Activated CD8-positive, alpha-beta memory T cell treated with anti-CD3 and anti-CD28 coated beads, Interleukin-2, amount 10 ng/mL, durations not matched to agents 7 days and 5 days (primary cell): ENCODE measurements around the gene ZNF653. TPM values are rescaled to one million over a fixed set of nuclear protein-coding genes. Genes with fewer than 3 reads are reported as not detected.
"Not testable (repeated sequence)": the region's sequence is repeated elsewhere in the genome, so short reads cannot be mapped to it uniquely, and the experiment has no call there.

Experiments
- ATAC-seq: fragments of 150-1000 bp; cut with Tn5 transposase; one replicate; pipeline ENCODE4 v1.10.0; 2021; ENCODE audit warnings: moderate library complexity
- CTCF ChIA-PET: fragments of 350-600 bp; sonication (Branson Sonifier 250); formaldehyde crosslinking; loops from one replicate; lab custom pipeline; 2021; ENCODE audit warnings: antibody characterized with exemption; lab: Charles Lee
- DNase-seq: peaks from one replicate; pipeline ENCODE4 v3.0.0-alpha.2; 2020
- H3K27ac Mint-ChIP-seq: one replicate; pipeline ENCODE4 v1.8.0; 2021; ENCODE audit warnings: mild to moderate bottlenecking, mixed read lengths
- H3K27me3 Mint-ChIP-seq: one replicate; pipeline ENCODE4 v1.8.0; 2021; ENCODE audit warnings: mixed read lengths
- H3K36me3 Mint-ChIP-seq: one replicate; pipeline ENCODE4 v1.8.0; 2021; ENCODE audit warnings: mild to moderate bottlenecking, mixed read lengths
- H3K4me1 Mint-ChIP-seq: one replicate; pipeline ENCODE4 v1.8.0; 2021; ENCODE audit warnings: mixed read lengths
- H3K4me3 Mint-ChIP-seq: one replicate; pipeline ENCODE4 v1.8.0; 2021; ENCODE audit warnings: mild to moderate bottlenecking, moderate library complexity, mixed read lengths
- H3K9me3 Mint-ChIP-seq: one replicate; pipeline ENCODE4 v1.8.0; 2022; ENCODE audit warnings: low read depth, mixed read lengths
- microRNA-seq: library from miRNA; unstranded; fragments of <30 nt; microRNA quantifications from one replicate; pipeline ENCODE4 v1.2.0, GENCODE V29; 2022
- total RNA-seq, 2 experiments: library from RNA; stranded (reverse); gene quantifications; one replicate each; pipeline ENCODE4 v1.2.3, GENCODE V29; 2021

Gene ZNF653
- total RNA-seq, 2 experiments from 2014 or later, result 16.1 to 16.7 TPM

- Mint-ChIP-seq H3K4me1 (peaks cover 4% of the 10 kb centered on the region), H3K9me3 (no peaks in the 10 kb centered on the region), H3K27me3 (no peaks in the 10 kb centered on the region), H3K27ac (no peak overlapping the region), H3K4me3 (no peak overlapping the region), H3K36me3 (peaks cover 24% of the 10 kb centered on the region)
- DNase-seq, result no peak
- CTCF ChIA-PET, result interaction anchor here (0.7 to 1.6 kb wide), 4 partner anchors 8 to 151 kb away, joined by 3 to 5 read pairs (median 3); partner anchors contain the start of gene PRKCSH
- ATAC-seq, result no peak
Measured at GRCh38 chr19:11445141-11445540, 60.5 kb downstream of the ZNF653 start.

GRCh38 chr19:11444059-11444458, 61.6 kb downstream of the ZNF653 start:
- CTCF ChIA-PET, result interaction anchor here (0.9 to 3.2 kb wide), 6 partner anchors 8 to 115 kb away, joined by 3 to 11 read pairs (median 6); partner anchors contain the start of genes ELOF1, ODAD3 and PRKCSH
- Mint-ChIP-seq H3K36me3 (peaks cover 22% of the 10 kb centered on the region), H3K27ac (no peak overlapping the region), H3K4me3 (no peak overlapping the region), H3K9me3 (no peaks in the 10 kb centered on the region), H3K27me3 (no peaks in the 10 kb centered on the region), H3K4me1 (peaks cover 4% of the 10 kb centered on the region)
- ATAC-seq, result no peak
- no peak for DNase-seq

GRCh38 chr19:11437955-11438354, 67.7 kb downstream of the ZNF653 start:
- Mint-ChIP-seq H3K36me3 (peaks cover 44% of the 10 kb centered on the region), H3K4me1 (peaks cover 30% of the 10 kb centered on the region), H3K4me3 (peak overlapping the region; percentile 33), H3K27ac (no peak overlapping the region), H3K9me3 (no peaks in the 10 kb centered on the region), H3K27me3 (no peaks in the 10 kb centered on the region)
- CTCF ChIA-PET, result interaction anchor here (0.7 to 1.7 kb wide), 4 partner anchors 8 to 194 kb away, joined by 3 to 5 read pairs (median 4); no protein-coding TSS in a partner anchor
- ATAC-seq (no peak), DNase-seq (no peak)

GRCh38 chr19:11435833-11436313, 69.8 kb downstream of the ZNF653 start:
- peak overlapping the region; percentile 100 for H3K4me3 Mint-ChIP-seq
- peak overlapping the region; percentile 96 for H3K27ac Mint-ChIP-seq
- H3K9me3 Mint-ChIP-seq, result no peaks in the 10 kb centered on the region
- ATAC-seq (no peak), DNase-seq (peak; percentile 57)
- CTCF ChIA-PET, result interaction anchor here (0.6 to 4.7 kb wide), 13 partner anchors 8 to 154 kb away, joined by 3 to 29 read pairs (median 3); partner anchors contain the start of genes CCDC159, SWSAP1 and TMEM205
- H3K27me3 Mint-ChIP-seq, result peaks cover under 1% of the 10 kb centered on the region
- peaks cover 27% of the 10 kb centered on the region for H3K4me1 Mint-ChIP-seq
- H3K36me3 Mint-ChIP-seq, result peaks cover 32% of the 10 kb centered on the region

GRCh38 chr19:11435057-11435832, 70.4 kb downstream of the ZNF653 start, which contains the start of the genes ODAD3 and PRKCSH:
TSS of gene ODAD3 (minus strand) at chr19:11435121. CDS start at chr19:11435016, 105 bp downstream.
TSS of gene PRKCSH (plus strand) at chr19:11435635. CDS start at chr19:11436118, 483 bp downstream.
- Mint-ChIP-seq H3K27ac (peak within 1 kb of the TSS; percentile 96), H3K36me3 (peaks cover 26% of the 10 kb centered on the region), H3K9me3 (no peaks in the 10 kb centered on the region), H3K4me3 (peak within 1 kb of the TSS; percentile 100), H3K4me1 (peaks cover 25% of the 10 kb centered on the region), H3K27me3 (peaks cover 4% of the 10 kb centered on the region)
- DNase-seq (peak; percentile 99), ATAC-seq (peak; percentile 95)
- CTCF ChIA-PET, result interaction anchor here (0.6 to 4.7 kb wide), 15 partner anchors 8 to 162 kb away, joined by 3 to 29 read pairs (median 3); partner anchors contain the start of genes CCDC159, SWSAP1, TMEM205 and ZNF627

- Mint-ChIP-seq H3K27ac (peak overlapping the region; percentile 96), H3K36me3 (peaks cover 26% of the 10 kb centered on the region), H3K4me1 (peaks cover 25% of the 10 kb centered on the region), H3K9me3 (no peaks in the 10 kb centered on the region), H3K4me3 (peak overlapping the region; percentile 100), H3K27me3 (peaks cover 4% of the 10 kb centered on the region)
- DNase-seq (no peak), ATAC-seq (peak; percentile 20)
- CTCF ChIA-PET, result interaction anchor here (0.7 to 4.7 kb wide), 11 partner anchors 8 to 163 kb away, joined by 3 to 29 read pairs (median 5); partner anchors contain the start of genes CCDC159, SWSAP1, TMEM205 and ZNF627
Measured at GRCh38 chr19:11434703-11435056, 71.0 kb downstream of the ZNF653 start.

GRCh38 chr19:11433526-11433925, 72.1 kb downstream of the ZNF653 start:
- not testable (repeated sequence) for H3K27ac Mint-ChIP-seq, H3K4me3 Mint-ChIP-seq, H3K9me3 Mint-ChIP-seq, H3K27me3 Mint-ChIP-seq, ATAC-seq, DNase-seq
- H3K4me1 Mint-ChIP-seq, result peaks cover 25% of the 10 kb centered on the region
- CTCF ChIA-PET, result interaction anchor here (0.8 to 4.7 kb wide), 2 partner anchors 53 to 273 kb away, joined by 3 to 29 read pairs; no protein-coding TSS in a partner anchor
- H3K36me3 Mint-ChIP-seq, result peaks cover 21% of the 10 kb centered on the region

Small RNA genes lying within 50 kb of the gene (microRNA-seq; reads per million reads assigned to microRNA genes)
- not detected for gene MIR7974

Other genes with a start within 250 kb of the ZNF653 start
- gene DOCK6, start 243.3 kb downstream of the ZNF653 start, total RNA-seq, result under 1 TPM; 0.58 to 0.70 TPM
- not detected for gene TSPAN16, start 209.7 kb downstream of the ZNF653 start, total RNA-seq
- gene RAB3D, start 166.2 kb downstream of the ZNF653 start, total RNA-seq, result 1 to 10 TPM; 3.6 to 5.1 TPM
- gene TMEM205, start 159.6 kb downstream of the ZNF653 start, total RNA-seq, result 10 to 100 TPM; 25.1 to 28.1 TPM
- gene CCDC159, start 159.3 kb downstream of the ZNF653 start, total RNA-seq, result 10 to 100 TPM; 13.0 to 16.1 TPM
- gene PLPPR2, start 150.4 kb downstream of the ZNF653 start, total RNA-seq, result 1 to 10 TPM in 1 of 2 experiments, under 1 TPM in 1; 0.87 to 1.3 TPM
- gene SWSAP1, start 131.2 kb downstream of the ZNF653 start, total RNA-seq, result 1 to 10 TPM; 2.6 to 3.9 TPM
- 1 to 10 TPM; 8.1 to 9.1 TPM for gene EPOR, start 121.5 kb downstream of the ZNF653 start, total RNA-seq
- not detected for gene RGL3, start 86.5 kb downstream of the ZNF653 start, total RNA-seq
- gene ODAD3, start 70.7 kb downstream of the ZNF653 start, total RNA-seq, result under 1 TPM; 0.15 to 0.54 TPM
- gene PRKCSH, start 70.2 kb downstream of the ZNF653 start, total RNA-seq, result 100 to 1,000 TPM; 278 to 306 TPM
- gene ELAVL3, start 24.8 kb downstream of the ZNF653 start, total RNA-seq, result not detected
- 10 to 100 TPM; 33.0 to 36.2 TPM for gene ECSIT, start 23.3 kb upstream of the ZNF653 start, total RNA-seq
- gene CNN1, start 33.0 kb upstream of the ZNF653 start, total RNA-seq, result not detected
- 10 to 100 TPM; 55.1 to 67.2 TPM for gene ELOF1, start 53.4 kb upstream of the ZNF653 start, total RNA-seq
- 10 to 100 TPM; 34.1 to 58.8 TPM for gene ACP5, start 71.8 kb upstream of the ZNF653 start, total RNA-seq
- gene ZNF627, start 91.6 kb upstream of the ZNF653 start, total RNA-seq, result 1 to 10 TPM; 6.3 to 7.1 TPM
- gene ZNF823, start 233.1 kb upstream of the ZNF653 start, total RNA-seq, result 1 to 10 TPM; 6.3 to 6.4 TPM